Central memory CD8-positive, alpha-beta T cell (primary cell): ENCODE measurements around the gene RNF4.

ENCODE experiments used
- ATAC-seq: fragments of 150-1000 bp; cut with Tn5 transposase; replicated peaks from 2 replicates; pipeline ENCODE4 v1.10.0; 2022; ENCODE audit warnings: mild to moderate bottlenecking, moderate FRiP score, moderate number of reproducible peaks; ENCODE audit not compliant: poor library complexity, severe bottlenecking; ENCODE audit errors: extremely low read depth
- DNase-seq, 2 donors: peaks; one replicate each; pipeline ENCODE4 v3.0.0; 2021; ENCODE audit warnings: low spot score in 2 of 2
- H3K27ac Mint-ChIP-seq: one replicate; pipeline ENCODE4 v1.8.0; 2022; ENCODE audit warnings: low read depth, mild to moderate bottlenecking, moderate library complexity, mixed read lengths
- H3K27me3 Mint-ChIP-seq: one replicate; pipeline ENCODE4 v1.8.0; 2022; ENCODE audit warnings: mixed read lengths
- H3K36me3 Mint-ChIP-seq: one replicate; pipeline ENCODE4 v1.8.0; 2022; ENCODE audit warnings: mild to moderate bottlenecking, moderate library complexity, mixed read lengths; ENCODE audit not compliant: insufficient read depth
- H3K4me1 Mint-ChIP-seq: one replicate; pipeline ENCODE4 v1.8.0; 2022; ENCODE audit warnings: mixed read lengths
- H3K4me3 Mint-ChIP-seq: one replicate; pipeline ENCODE4 v1.8.0; 2022; ENCODE audit warnings: mild to moderate bottlenecking, moderate library complexity, mixed read lengths
- H3K9me3 Mint-ChIP-seq: one replicate; pipeline ENCODE4 v1.8.0; 2022; ENCODE audit warnings: mixed read lengths

Gene RNF4, protein sequence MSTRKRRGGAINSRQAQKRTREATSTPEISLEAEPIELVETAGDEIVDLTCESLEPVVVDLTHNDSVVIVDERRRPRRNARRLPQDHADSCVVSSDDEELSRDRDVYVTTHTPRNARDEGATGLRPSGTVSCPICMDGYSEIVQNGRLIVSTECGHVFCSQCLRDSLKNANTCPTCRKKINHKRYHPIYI

DNA sequence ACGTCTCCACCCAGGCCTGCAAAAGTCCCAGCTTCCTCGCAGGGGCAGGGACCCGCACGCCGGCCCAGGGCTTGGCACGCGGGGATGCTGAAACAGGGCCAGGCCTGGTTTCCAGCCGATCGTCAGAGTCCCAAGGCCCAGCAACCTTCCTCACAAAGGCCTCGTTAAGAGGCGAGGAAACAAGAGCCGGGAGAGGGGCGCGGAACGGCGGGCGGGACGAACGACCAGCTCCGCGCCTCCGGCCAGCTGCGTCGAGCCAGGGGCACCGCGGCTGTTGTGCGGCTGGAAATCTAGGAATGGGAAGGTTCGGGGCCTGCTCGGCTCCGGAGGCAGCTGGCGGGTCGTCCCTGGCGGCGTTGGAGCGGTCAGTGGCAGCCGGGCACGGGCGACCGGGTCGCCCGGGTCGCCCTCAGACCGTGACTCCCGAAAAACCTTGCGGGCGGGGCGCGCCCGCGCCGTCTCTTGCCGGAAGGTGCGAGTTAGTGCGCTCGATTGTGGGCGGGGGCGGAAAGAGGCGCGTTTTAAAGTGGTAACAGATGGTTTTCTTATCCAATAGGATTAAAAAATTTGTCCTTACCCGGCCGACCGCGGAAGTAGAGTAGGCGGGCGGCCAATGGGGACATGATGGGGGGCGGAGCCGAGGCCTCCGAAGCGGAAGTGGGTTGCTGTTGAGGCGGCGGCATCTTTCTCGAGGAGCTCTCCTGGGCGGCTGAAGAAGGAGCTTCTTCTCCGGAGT, at the start of gene RNF4:
Gene RNF4 (plus strand): TSS at position 651 of the 736 bp plus-strand sequence. CDS start 21,388 bp downstream, outside the sequence.
- DNase-seq (peak; percentile 88 to 94), ATAC-seq (peak; percentile 87)
- Mint-ChIP-seq H3K27ac (peak within 1 kb of the TSS; percentile 96), H3K4me1 (peaks cover 38% of the 10 kb centered on the region), H3K9me3 (no peaks in the 10 kb centered on the region), H3K27me3 (no peaks in the 10 kb centered on the region), H3K4me3 (peak within 1 kb of the TSS; percentile 93), H3K36me3 (peaks cover 50% of the 10 kb centered on the region)

DNA sequence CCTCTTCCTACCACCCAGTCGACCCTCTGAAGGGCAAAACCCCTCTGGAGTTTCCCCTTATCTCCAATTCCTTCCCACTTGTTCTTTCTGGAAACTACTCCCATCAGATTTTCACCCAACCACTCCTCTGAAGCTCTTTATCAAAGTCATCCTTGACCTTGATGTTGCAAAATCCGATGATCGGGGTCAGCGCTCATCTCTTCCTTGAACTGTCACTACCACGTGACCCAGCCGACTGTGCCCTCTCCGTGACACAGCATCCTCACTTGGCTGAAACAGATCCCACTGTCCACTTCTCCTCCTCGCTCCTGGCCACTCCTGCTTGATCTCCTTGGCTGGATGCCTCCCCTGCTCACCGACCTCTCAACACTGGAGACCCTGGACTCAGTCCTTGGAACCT, 49.1 kb upstream of the RNF4 start:
- Mint-ChIP-seq H3K4me1 (peaks cover 31% of the 10 kb centered on the region), H3K36me3 (peaks cover 17% of the 10 kb centered on the region), H3K27ac (peak overlapping the region; percentile 96), H3K27me3 (no peaks in the 10 kb centered on the region), H3K9me3 (no peaks in the 10 kb centered on the region), H3K4me3 (peak overlapping the region; percentile 80)
- ATAC-seq: no peak
- no peak for DNase-seq

DNA sequence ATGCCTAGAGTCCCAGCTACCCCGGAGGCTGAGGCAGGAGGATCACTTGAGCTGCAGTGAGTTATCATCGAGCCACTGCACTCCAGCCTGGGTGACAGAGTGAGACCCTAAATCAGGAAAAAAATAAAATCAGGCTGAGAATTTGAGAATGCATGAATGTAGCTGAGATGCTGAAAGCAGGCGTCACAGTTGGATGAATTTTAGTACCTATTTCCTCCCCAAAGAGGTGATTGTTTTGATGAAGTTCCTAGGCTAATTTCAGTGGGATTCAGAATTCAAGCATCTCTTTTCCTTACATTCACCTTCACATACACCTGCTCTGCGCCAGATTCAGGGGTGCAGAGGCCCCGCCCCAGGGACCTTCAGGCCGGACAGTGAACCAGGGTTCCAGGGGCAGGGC, 47.0 kb upstream of the RNF4 start:
- H3K9me3 Mint-ChIP-seq: no peaks in the 10 kb centered on the region
- ATAC-seq (no peak), DNase-seq (no peak)
- no peaks in the 10 kb centered on the region for H3K27me3 Mint-ChIP-seq
- peaks cover 9% of the 10 kb centered on the region for H3K36me3 Mint-ChIP-seq
- peaks cover 17% of the 10 kb centered on the region for H3K4me1 Mint-ChIP-seq
- no peak overlapping the region for H3K27ac Mint-ChIP-seq
- no peak overlapping the region for H3K4me3 Mint-ChIP-seq

DNA sequence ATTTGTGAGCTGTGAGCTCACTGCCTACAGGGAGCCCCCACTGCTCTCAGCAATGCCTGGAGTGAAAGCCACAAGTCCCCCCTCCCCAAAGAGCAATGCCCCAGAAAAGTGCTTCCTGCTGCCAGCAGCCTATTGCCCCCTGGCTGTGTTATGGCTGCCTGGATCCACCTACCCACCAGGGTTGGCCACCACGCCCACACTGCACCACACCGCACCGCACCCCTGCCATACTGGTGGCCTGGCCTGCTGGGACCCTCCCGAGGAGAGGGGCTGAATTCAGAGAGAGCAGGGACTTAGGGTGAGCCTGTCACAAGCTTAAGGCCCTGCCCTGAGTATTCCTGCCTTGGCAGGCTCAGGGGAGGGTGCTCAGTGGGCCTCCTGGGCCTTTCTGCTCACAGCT, 45.8 kb upstream of the RNF4 start:
- DNase-seq (no peak), ATAC-seq (no peak)
- Mint-ChIP-seq H3K27me3 (no peaks in the 10 kb centered on the region), H3K9me3 (no peaks in the 10 kb centered on the region), H3K36me3 (peaks cover 9% of the 10 kb centered on the region), H3K4me1 (peaks cover 17% of the 10 kb centered on the region), H3K4me3 (no peak overlapping the region), H3K27ac (no peak overlapping the region)

DNA sequence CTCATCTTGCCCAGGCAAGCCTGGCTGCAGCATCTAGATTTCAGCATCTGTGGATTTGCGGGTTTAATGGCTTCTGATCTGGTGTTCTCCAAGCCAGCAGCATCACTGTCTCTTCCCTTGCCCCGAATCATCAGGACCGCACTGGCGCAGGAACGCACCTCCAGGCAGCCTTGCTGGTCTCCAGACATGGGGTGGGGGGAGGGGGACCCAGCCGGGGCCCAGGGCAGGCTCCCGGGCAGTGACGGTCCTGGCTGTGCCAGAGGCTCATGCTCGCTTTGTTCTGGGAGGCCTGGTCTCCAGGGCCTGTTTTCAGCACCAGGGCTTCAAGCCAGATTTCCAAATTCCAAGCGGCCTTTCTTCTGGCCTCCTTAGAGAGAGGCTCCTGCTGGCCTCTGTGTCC, 45.2 kb upstream of the RNF4 start:
- H3K9me3 Mint-ChIP-seq: no peaks in the 10 kb centered on the region

DNA sequence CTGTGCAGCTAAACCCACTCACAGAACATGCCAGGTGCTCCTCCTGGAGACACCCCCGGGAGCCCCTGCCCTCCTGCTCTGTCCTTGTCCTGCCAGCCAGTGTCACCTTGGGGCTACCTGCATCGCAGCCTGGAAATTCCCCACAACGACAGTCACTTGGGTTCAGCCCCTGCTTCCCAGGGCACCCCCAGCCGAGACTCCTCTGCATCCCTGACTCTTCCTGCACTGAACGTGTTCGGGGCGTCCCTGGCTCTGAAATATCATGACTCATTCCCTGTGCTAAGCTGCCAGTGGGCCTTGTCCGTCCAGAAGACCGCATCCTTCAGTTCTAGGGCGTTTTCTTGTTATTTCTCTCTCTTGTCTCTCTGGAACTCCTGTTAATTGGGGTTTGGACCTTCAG, 44.3 kb upstream of the RNF4 start:
- Mint-ChIP-seq H3K9me3 (no peaks in the 10 kb centered on the region), H3K4me3 (no peak overlapping the region), H3K4me1 (peaks cover 15% of the 10 kb centered on the region), H3K27ac (no peak overlapping the region), H3K27me3 (peaks cover 11% of the 10 kb centered on the region), H3K36me3 (peaks cover 4% of the 10 kb centered on the region)
- DNase-seq (no peak), ATAC-seq (no peak)

More for the DNA sequence above, 45.2 kb upstream of the RNF4 start:
- no peak overlapping the region for H3K4me3 Mint-ChIP-seq
- no peak for ATAC-seq
- H3K27ac Mint-ChIP-seq: no peak overlapping the region
- peaks cover 8% of the 10 kb centered on the region for H3K36me3 Mint-ChIP-seq
- peaks cover 18% of the 10 kb centered on the region for H3K4me1 Mint-ChIP-seq
- peaks cover 4% of the 10 kb centered on the region for H3K27me3 Mint-ChIP-seq
- no peak for DNase-seq

DNA sequence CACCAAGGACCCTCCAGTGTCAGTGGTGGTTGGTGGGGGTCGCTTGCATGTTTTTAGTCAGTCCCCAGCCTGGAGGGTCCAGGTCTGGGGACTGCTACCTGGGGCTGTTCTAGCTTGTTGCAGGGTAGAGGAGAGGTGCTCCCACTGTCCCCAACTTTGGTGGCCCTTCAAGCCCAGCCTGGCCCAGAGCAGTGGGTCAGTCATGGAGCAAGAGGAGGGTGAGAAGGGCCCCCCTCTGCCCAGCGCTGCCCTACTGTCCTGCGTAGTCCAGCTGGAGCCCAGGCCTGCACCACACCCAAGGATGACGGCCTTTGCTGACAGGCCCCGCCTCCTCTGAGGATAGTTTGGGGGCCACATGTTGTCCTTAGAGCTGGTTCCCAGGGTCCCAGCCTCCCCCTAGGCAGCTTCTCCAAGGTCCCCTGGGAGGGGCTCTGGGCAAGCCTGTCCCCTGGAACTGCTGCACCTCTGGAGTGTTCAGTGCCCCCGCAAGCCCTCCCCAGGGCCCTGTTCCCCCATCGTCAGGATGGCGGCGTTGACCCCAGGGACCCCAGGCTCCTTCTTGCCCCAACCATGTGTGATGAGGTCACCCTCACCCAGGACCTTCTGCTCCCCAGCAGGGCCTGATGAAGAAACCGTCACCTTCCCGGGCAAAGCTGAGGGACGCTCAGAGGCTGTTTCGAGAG, 43.4 kb upstream of the RNF4 start:
- DNase-seq: no peak
- Mint-ChIP-seq H3K27ac (no peak overlapping the region), H3K36me3 (peaks cover 2% of the 10 kb centered on the region), H3K9me3 (no peaks in the 10 kb centered on the region), H3K4me1 (peaks cover 6% of the 10 kb centered on the region), H3K27me3 (peaks cover 11% of the 10 kb centered on the region), H3K4me3 (no peak overlapping the region)
- ATAC-seq: no peak

DNA sequence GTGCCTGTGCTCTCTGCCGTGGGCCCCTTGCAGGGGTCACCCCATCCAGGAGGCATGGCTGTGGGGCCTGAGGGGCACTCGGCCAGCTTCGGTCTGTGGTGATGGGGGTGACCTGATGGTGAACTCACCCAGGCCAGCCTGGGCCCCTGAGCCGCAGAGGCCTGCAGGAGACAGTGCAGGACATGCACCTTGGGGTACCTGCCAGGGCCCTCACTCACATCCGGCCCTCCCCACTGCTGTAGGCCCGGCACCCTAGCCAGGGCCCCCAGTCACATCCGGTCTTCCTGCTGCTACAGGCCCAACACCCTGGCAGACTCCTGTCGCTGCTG, 42.9 kb upstream of the RNF4 start:
- H3K4me3 Mint-ChIP-seq: no peak overlapping the region
- peaks cover 6% of the 10 kb centered on the region for H3K4me1 Mint-ChIP-seq
- DNase-seq (no peak), ATAC-seq (no peak)
- H3K9me3 Mint-ChIP-seq: no peaks in the 10 kb centered on the region
- H3K27ac Mint-ChIP-seq: no peak overlapping the region
- peaks cover 11% of the 10 kb centered on the region for H3K27me3 Mint-ChIP-seq
- H3K36me3 Mint-ChIP-seq: peaks cover 2% of the 10 kb centered on the region

DNA sequence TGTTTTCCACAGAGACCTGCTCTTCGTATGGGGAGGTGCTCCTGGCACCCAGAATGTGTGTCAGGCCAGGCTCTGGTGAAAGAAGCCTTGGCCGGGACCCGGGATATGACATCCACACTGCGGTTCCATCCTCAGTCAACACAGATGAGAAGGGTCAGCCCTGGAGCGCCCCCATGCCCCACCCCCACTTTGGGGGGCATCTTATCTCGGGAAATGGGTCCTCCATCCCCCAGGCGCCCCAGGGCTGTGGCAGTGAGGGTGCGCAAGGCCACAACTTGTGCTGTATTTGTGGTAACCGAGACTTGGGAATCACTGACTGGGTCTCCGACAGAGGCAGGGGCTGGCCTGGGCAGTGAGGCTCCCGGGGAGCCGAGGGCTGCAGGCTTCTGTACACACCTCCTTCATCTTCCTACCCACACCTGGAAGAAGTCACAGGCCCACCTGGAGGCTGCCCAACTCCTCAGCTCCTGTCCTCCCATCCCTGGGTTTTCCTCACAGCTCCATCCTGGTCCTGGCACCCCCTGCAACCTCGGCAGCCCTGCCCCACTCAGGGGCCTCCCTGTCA, 42.1 kb upstream of the RNF4 start:
- peaks cover 2% of the 10 kb centered on the region for H3K36me3 Mint-ChIP-seq
- no peaks in the 10 kb centered on the region for H3K9me3 Mint-ChIP-seq
- ATAC-seq: no peak
- peaks cover 11% of the 10 kb centered on the region for H3K27me3 Mint-ChIP-seq
- H3K27ac Mint-ChIP-seq: no peak overlapping the region
- H3K4me1 Mint-ChIP-seq: peaks cover 6% of the 10 kb centered on the region
- no peak overlapping the region for H3K4me3 Mint-ChIP-seq
- no peak for DNase-seq

DNA sequence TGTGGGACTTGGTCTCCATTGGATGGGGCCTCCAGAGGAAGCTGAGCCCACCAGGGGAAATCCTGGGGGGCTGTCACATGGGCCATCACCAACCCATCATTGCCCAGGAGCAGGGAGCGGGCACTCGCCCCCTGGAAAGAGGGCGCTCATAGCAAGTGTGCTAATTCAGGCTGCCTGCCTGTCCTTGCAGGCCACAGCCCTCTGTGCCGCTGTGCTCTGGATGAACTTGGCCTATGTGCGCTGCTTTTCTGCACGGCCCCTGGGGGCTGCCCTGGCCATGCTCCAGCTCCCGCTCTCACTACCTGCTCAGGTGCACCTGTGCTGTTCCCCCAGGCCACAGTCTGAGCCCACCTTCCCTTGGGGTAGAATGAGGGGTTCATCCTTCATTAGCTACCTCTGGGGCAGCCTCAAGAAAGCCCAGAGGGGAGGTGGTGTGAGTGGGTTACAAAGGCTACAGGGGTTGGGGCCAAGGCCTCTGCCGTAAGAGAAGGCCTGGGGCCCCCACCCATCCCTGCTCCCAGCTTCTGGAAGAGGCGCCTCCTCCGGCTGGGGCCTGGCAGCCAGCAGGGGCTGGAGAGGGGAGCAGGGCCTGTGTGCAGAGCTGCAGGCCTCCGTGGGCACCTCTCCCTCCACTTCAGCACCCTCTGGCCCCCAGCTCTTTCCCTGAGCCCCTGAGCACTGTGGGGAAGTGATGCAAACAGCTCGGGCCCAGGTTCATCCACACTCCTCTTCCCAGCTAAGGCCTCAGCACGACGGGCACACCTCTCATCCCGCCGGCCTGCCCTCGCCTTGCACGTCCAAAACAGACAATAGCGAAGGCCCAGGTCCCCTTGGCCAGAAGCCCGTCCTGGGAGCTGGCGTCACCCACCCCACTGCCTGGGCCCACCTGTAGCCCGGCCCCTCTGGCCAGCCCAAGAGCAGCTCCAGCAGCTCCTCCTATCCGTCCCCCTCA, 41.2 kb upstream of the RNF4 start:
- no peaks in the 10 kb centered on the region for H3K36me3 Mint-ChIP-seq
- no peak for ATAC-seq

DNA sequence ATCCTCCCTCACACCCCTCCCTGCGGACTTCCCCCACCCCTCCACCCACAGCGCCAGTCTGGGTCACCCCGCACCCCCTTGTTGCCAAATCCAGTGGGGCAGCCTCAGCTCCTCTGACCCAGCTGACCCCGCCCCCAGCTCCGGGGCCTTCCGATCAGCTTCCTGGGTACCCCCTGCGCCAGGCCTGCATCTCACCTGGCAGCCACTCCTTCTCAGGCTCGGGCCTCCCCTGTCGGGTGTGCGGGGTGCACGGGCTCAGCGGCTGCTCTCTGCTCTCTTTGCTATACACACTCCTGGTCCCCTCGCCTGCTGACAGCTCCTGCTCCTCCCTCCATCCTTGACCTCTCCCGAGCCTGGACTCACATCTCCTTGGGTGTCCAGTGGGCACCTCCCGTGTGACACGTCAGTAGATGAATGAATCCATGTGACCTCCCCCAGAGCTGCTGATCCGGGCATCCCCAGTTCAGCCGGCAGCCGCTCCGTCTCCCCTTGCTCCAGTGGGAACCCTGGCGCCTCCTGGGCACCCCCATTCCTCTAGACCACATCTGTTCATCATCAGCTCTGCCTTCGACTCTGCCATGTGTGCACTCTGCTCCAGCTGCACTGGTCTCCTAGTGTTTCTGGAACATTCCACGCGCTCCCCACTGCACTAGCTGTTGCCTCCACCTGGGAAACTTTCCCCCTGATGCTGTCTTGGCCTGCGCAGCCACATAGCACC, 40.3 kb upstream of the RNF4 start:
- DNase-seq (no peak), ATAC-seq (no peak)
- Mint-ChIP-seq H3K4me3 (no peak overlapping the region), H3K27ac (no peak overlapping the region), H3K36me3 (no peaks in the 10 kb centered on the region), H3K9me3 (no peaks in the 10 kb centered on the region), H3K27me3 (peaks cover 11% of the 10 kb centered on the region), H3K4me1 (peaks cover 6% of the 10 kb centered on the region)

More for the DNA sequence above, 41.2 kb upstream of the RNF4 start:
- H3K4me1 Mint-ChIP-seq: peaks cover 6% of the 10 kb centered on the region
- no peak overlapping the region for H3K4me3 Mint-ChIP-seq
- no peak for DNase-seq
- H3K27ac Mint-ChIP-seq: no peak overlapping the region
- peaks cover 11% of the 10 kb centered on the region for H3K27me3 Mint-ChIP-seq
- H3K9me3 Mint-ChIP-seq: no peaks in the 10 kb centered on the region
